ENCODE measurements around the gene BRIP1.

Gene BRIP1

GRCh38 chr17:61757168-61757567, 106.2 kb downstream of the BRIP1 start:
- no peak for DNase-seq (ENCODE audit: low spot score)

- DNase-seq (ENCODE audit: low spot score) = no peak
Observed at GRCh38 chr17:61756561-61756960, 106.8 kb downstream of the BRIP1 start.

GRCh38 chr17:61755668-61756067, 107.7 kb downstream of the BRIP1 start:
- DNase-seq (ENCODE audit: low spot score) = no peak

GRCh38 chr17:61755078-61755477, 108.2 kb downstream of the BRIP1 start:
- no peak for DNase-seq (ENCODE audit: low spot score)

- no peak for DNase-seq (ENCODE audit: low spot score)
Observed at GRCh38 chr17:61754124-61754523, 109.2 kb downstream of the BRIP1 start.

GRCh38 chr17:61753696-61754095, 109.6 kb downstream of the BRIP1 start:
- DNase-seq (ENCODE audit: low spot score) = no peak

- DNase-seq (ENCODE audit: low spot score) = no peak
Observed at GRCh38 chr17:61750656-61751055, 112.7 kb downstream of the BRIP1 start.

GRCh38 chr17:61749823-61750404, 113.4 kb downstream of the BRIP1 start:
- DNase-seq (ENCODE audit: low spot score) = no peak

GRCh38 chr17:61746248-61746985, 116.9 kb downstream of the BRIP1 start:
- DNase-seq (ENCODE audit: low spot score) = no peak

GRCh38 chr17:61744804-61745203, 118.5 kb downstream of the BRIP1 start:
- DNase-seq (ENCODE audit: low spot score) = no peak

- no peak for DNase-seq (ENCODE audit: low spot score)
Observed at GRCh38 chr17:61744252-61744651, 119.1 kb downstream of the BRIP1 start.

- no peak for DNase-seq (ENCODE audit: low spot score)
Observed at GRCh38 chr17:61743766-61744165, 119.6 kb downstream of the BRIP1 start.

GRCh38 chr17:61739002-61739401, 124.3 kb downstream of the BRIP1 start:
- DNase-seq (ENCODE audit: low spot score) = no peak

- DNase-seq (ENCODE audit: low spot score) = no peak
Observed at GRCh38 chr17:61738249-61738648, 125.1 kb downstream of the BRIP1 start.

GRCh38 chr17:61737820-61738219, 125.5 kb downstream of the BRIP1 start:
- no peak for DNase-seq (ENCODE audit: low spot score)

- no peak for DNase-seq (ENCODE audit: low spot score)
Observed at GRCh38 chr17:61736438-61736837, 126.9 kb downstream of the BRIP1 start.

- no peak for DNase-seq (ENCODE audit: low spot score)
Observed at GRCh38 chr17:61735807-61736206, 127.5 kb downstream of the BRIP1 start.

- DNase-seq (ENCODE audit: low spot score) = no peak
Observed at GRCh38 chr17:61734466-61734865, 128.9 kb downstream of the BRIP1 start.

GRCh38 chr17:61734012-61734411, 129.3 kb downstream of the BRIP1 start:
- no peak for DNase-seq (ENCODE audit: low spot score)

GRCh38 chr17:61733021-61733420, 130.3 kb downstream of the BRIP1 start:
- DNase-seq (ENCODE audit: low spot score) = no peak

GRCh38 chr17:61732169-61732568, 131.2 kb downstream of the BRIP1 start:
- no peak for DNase-seq (ENCODE audit: low spot score)

- DNase-seq (ENCODE audit: low spot score) = no peak
Observed at GRCh38 chr17:61731330-61731729, 132.0 kb downstream of the BRIP1 start.

- no peak for DNase-seq (ENCODE audit: low spot score)
Observed at GRCh38 chr17:61729690-61730268, 133.5 kb downstream of the BRIP1 start.
